ENCODE data around the gene FOXK1. TPM values are rescaled to one million over a fixed set of nuclear protein-coding genes. Genes with fewer than 3 reads are reported as not detected.

Gene FOXK1
- total RNA-seq, 1 donor from 2014 or later = 16.3 TPM

- no peak for DNase-seq (ENCODE audit: low read depth in 2 of 2)
Observed at GRCh38 chr7:4722308-4722707, 40.2 kb downstream of the FOXK1 start.

DNA sequence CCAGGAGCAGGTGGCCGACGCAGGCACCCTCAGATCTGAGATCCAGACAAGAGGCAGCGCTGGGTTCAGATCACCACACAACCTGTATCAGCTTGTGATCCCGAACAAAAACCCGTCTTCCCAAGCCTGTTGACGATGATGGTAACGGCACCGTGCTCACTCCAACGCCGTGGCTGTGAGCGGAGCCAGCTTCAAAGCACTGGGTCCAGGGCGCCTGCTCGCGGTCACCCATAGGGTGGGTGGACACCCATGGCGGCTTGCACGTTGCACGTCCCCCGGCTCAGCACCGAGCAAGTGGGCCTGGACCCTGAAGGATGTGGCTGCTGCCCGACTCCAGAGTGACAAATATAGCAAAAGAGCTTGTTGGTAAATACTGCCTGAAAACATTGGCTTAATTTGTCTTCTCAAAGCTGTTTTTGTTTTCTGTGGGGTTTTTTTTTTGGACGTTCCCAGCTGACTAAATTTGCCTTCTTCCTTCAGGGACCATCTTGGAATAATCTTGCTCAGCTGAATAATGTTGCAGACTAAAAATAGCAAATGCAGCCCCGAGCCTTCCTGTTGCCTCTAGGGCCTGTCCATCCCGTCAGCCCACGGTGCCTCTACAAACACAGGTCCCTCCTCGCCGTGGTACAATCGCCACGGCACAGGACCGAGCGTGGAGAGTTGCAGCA lies 41.0 kb downstream of the FOXK1 start:
- no peak for DNase-seq (ENCODE audit: low read depth in 2 of 2)

- peak; percentile 51 to 81 for DNase-seq (ENCODE audit: low read depth in 2 of 2)
Observed at GRCh38 chr7:4724648-4725013, 42.5 kb downstream of the FOXK1 start.

DNA sequence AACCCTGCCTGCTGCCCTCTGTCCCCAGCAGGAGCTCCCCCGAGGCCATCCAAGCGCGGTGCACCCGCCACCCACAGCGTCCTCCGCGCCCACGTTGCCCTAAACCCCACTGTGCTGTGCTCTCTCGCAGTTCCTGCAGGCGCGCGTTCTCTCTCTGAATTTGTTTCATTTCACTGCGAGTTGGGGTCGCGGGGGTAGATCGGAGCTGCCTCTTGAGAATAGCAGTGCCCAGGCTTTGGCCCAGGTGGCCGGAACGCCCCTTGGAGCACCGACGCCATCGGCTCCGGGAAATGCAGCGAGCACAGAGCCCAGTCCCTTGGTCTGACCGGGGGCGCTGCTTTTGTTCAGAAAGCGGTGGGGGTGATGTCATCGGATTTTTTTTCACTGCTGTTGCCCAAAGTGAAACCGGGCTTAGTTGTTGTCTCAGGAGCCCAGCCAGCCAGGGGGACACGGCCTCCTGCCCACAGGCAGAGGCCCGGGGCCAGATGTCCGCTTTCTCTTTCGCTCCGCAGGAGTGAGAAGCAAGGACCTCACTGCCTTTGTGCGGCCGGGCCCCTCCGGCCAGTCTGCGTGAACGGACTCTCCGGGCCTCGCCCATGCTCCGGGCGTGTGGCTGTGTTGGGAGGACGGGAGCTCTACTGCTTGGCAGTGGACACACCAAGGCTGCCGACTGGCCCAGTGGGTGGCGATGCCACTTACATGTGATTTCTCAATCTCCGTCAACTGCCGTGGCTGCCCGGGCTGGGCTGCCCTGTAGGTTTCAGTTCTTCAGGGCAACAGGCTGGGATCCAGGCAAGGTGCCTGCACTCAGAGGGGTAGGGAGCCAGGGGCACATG lies 43.1 kb downstream of the FOXK1 start:
- peak; percentile 95 to 98 for DNase-seq (ENCODE audit: low read depth in 2 of 2)

DNA sequence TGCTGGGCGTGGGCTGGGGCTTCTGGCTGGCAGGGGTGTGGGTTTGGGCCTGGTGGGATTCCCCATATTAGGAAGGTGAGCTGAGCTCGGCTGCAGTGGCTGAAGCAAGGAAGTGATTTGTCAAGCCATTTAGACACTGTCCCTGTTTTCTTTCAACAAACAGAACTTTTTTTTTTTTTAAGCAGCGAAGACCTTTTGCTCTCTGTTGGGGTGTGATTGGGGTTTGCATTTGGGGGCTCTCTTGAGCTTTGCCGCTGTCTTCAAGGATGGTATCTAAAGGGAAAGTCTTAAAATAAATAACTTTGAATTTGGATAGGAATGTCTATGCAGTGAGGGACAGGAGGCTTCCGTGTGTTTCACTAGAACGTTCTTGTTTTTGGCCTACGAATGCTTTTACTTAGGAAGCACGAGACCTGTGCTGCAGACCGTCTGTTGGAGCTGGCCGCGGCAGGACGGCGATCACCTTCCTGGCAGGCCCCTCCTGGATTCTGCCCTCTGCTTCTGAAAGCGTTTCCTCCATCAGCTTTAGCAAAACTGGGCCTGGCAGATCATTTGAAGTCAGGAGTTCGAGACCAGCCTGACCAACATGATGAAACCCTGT lies 43.9 kb downstream of the FOXK1 start:
- peak; percentile 68 to 93 for DNase-seq (ENCODE audit: low read depth in 2 of 2)

DNA sequence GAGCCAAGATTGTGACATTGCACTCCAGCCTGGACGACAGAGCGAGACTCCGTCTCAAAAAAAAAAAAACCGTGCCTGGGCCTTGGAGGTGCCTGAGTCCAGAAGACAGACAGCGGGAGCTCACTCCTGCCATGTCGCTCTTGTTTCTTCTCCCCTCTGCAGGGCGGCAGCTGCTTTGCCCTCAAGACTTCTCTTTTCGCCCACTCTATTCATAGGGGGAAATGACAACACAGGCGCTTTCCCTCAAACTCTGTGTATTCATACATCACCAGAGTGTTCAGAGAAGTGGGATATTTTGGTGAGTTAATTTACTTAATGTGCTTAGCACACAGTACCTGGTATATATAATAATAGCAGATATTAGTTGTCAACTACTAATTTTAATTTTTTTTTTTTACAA lies 44.5 kb downstream of the FOXK1 start:
- DNase-seq (ENCODE audit: low read depth in 2 of 2) = no peak

DNA sequence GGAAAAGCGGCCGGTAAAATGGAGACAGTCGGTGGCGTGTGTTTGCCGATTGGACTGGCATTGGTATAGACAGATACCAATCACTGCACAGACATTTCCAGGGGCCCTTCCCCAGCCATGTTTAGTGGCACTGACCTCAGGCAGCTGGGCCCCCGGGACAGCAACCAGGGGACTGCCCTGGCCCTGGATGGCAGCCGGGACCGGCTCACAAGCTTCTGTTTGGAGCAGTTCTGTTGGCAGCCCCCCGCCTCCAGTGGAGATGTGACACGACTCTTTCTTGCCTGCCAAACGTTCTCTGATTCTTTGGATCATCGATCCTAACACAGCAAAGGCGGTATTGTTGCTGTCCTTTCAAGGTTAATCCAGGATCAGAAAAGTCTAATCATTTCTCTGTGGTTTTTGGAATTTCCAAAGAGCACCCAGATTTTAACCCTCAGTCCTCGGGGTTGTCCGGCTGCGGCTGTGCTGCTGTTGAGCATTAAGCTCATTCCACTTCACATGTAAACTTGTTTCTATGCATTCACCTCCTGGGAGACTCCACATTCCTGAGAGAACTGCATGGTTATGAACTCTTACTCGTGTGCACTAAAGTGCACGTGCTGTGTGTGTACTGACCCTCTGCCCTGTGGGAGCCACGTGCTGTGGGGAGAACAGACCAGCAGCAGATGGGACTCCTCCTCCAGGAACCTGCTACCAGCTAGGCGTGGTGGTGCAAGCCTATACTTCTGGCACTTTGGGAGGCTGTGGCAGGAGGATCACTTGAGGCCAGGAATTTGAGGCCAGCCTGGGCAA lies 46.0 kb downstream of the FOXK1 start:
- no peak for DNase-seq (ENCODE audit: low read depth in 2 of 2)

GRCh38 chr7:4729266-4729665 lies 47.2 kb downstream of the FOXK1 start:
- no peak for DNase-seq (ENCODE audit: low read depth in 2 of 2)

DNA sequence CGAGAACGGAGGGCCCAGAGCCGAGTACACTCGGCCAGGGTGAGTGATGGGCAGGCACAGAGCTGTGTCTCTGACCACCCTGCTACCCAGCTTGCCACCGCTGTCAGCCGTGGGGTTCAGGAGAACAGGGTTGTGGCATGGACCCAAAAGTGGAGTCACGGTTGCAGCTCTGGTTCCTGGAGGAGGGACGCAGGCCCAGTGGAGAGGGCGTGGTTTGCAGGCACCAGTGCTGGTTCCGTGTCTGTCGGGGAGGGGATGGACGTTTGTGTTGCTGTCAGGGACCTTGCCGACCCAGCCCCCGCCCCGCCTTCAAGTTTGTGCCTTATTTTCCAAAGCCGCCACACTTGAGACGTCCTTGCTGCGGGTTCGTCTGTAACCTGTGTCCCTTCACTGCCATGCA lies 48.2 kb downstream of the FOXK1 start:
- DNase-seq (ENCODE audit: low read depth in 2 of 2) = no peak

DNA sequence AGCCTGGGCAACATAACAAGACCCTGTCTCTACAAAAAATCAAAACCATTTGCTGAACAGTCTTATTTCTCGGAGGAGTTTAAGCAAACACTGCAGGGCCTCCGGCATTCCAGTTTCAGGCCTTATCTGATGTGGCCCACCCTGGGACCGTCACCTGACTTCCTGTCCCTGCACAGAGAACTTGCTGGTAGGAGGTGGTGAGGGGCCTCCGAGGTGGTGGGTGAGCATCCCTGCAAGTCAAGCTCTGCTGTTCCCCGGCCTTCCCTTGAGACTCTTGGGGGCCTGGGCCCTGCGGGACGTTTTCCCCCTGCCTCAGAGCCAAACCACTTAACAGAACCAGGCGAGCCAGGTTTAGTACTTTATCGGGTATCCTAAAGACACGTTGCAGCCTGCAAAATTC lies 48.9 kb downstream of the FOXK1 start:
- DNase-seq (ENCODE audit: low read depth in 2 of 2) = no peak

- no peak for DNase-seq (ENCODE audit: low read depth in 2 of 2)
Observed at GRCh38 chr7:4731803-4732202, 49.7 kb downstream of the FOXK1 start.

GRCh38 chr7:4733936-4734528 lies 51.9 kb downstream of the FOXK1 start:
- DNase-seq (ENCODE audit: low read depth in 2 of 2) = peak in 1 of 2 donors; percentile 37

DNA sequence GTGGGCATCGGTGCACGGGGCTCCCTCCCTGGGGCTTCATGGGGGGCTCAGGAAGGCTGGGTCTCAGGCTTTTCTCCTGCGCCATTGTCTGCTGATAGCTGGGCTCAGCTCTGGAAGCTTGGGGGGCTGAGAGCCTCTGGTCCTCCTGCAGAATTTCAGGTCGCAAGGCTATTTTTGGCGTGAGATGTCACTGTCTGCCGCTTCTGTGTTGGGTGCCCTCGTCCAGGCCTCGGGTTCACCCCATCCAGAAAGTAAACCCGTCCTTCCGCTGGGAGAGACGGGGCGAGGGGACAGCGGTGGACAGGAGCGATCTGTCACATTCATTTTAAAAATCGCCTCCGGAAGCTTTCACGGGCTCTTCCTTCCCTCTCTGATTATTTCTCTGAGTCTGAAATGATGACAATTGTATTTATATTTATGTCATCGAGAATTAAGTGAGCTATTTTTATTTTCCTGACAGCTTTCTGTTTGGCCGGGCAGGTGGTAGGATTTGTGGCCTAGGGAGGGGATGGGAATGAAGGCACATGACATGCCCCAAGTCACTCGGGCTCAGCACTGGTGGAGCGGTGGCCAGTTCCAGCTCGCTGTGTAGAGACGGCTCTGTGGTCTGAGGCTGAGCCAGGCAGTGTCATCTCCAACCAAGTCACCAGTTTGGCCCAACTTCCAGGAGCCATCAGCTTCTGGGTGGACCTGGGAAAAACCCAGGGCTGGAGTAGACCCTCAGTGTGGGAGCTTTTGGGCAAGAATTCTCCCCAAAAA lies 52.7 kb downstream of the FOXK1 start:
- DNase-seq (ENCODE audit: low read depth in 2 of 2) = no peak

DNA sequence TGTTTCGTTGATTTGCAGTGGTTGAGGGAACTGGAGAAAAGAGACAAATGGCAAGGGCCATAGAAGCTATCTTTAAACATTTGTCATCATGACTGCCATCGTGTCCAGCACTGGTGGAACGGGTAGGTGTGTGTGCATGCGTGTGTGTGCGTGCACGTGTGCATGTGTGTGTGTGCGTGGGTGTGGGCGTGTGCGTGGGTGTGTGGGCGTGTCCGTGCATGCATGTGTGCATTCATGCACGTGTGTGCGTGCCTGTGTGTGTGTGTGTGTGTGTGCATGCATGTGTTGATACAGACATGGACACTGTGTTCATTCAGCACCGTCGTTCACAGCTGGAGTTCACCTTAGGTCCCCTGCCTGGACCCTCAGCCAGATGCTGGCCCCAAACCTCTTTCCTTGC lies 55.2 kb downstream of the FOXK1 start:
- no peak for DNase-seq (ENCODE audit: low read depth in 2 of 2)

DNA sequence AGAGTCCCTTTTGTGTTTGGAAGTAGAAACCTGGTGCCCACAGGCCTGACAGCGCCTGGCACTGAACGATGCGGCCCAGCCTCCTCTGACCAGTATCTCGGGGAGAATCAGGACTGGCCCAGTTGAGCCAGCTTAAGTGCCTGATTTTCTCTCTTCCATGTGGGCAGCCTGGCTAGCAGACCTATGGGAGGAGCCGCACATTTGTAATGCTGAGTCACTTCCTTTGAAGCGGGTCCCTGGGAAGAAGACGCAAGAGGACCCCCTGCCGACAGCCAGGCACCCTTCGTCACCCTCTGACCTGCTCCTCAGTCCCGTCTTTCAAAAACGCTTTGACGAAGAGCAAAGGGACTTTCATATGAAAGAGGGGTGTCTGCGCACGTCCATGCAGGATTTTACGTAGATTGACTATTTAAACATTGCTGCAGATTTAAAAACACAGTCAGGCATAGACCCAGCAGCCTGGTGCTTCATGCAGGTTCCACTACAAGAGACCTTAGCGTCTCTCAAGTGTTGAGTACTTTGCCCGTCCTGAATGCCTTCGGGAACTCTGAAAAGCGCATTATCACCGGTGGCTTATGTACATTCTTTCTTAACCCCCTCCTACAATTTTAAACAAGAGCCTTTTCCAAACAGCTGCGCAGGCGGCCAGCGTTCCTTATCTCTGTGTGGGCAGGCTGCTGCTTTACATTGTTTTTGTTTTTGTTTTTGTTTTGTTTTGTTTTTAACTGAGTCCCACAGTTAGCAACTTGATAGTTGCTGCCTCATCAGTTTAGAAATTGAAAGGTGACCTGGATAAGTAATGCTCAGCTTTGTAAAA lies 56.8 kb downstream of the FOXK1 start:
- DNase-seq (ENCODE audit: low read depth in 2 of 2) = peak; percentile 79 to 92

- DNase-seq (ENCODE audit: low read depth in 2 of 2) = peak; percentile 63 to 71
Observed at GRCh38 chr7:4739528-4739992, 57.5 kb downstream of the FOXK1 start.

GRCh38 chr7:4740796-4741195 lies 58.7 kb downstream of the FOXK1 start:
- no peak for DNase-seq (ENCODE audit: low read depth in 2 of 2)

- DNase-seq (ENCODE audit: low read depth in 2 of 2) = no peak
Observed at GRCh38 chr7:4742051-4742573, 60.0 kb downstream of the FOXK1 start.

DNA sequence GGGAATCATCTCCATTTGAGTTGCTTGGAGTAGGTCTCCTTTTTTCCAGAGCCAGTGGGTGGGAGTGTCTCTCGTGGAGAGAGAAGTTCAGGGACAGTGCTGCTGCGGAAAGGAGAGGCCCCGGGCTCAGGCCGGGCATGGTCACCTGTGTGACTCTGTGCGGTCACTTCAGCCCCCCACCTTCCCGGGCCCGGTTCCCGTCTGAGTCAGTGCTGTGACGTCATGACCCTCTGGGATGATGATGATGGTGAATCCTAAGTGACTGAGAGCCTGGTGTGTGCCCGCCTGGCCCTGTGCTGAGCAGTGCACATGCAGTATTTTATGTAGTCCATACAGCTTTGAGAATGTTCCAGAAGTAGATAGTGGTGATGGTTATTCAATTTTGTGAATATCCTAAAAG lies 60.8 kb downstream of the FOXK1 start:
- DNase-seq (ENCODE audit: low read depth in 2 of 2) = no peak
